SU-DHL-6 (cell line): ENCODE data around the gene MYO1F.

ENCODE experiments used
- H2AFZ ChIP-seq: fragments of 200-600 bp; sonication (generic); 2 replicates; pipeline ENCODE4 v1.6.1; 2014; ENCODE audit warnings: low read depth, mild to moderate bottlenecking, moderate library complexity, mixed read lengths, antibody characterized with exemption, low read length; ENCODE audit not compliant: severe bottlenecking
- H3F3A ChIP-seq: fragments of 200-600 bp; shearing (Covaris generic); 2 replicates; pipeline ENCODE4 v1.6.0; 2016; ENCODE audit warnings: antibody characterized with exemption, mild to moderate bottlenecking; ENCODE audit not compliant: insufficient read depth
- H3K27ac ChIP-seq: fragments of 200-600 bp; sonication (generic); 2 replicates; pipeline ENCODE4 v1.5.1; 2016; ENCODE audit warnings: low read depth, mild to moderate bottlenecking, low read length, moderate library complexity, mixed read lengths
- H3K27me3 ChIP-seq: fragments of 200-600 bp; sonication (generic), shearing (Covaris generic); 2 replicates; pipeline ENCODE4 v1.6.0; 2014; ENCODE audit warnings: mild to moderate bottlenecking, low read length
- H3K36me3 ChIP-seq: fragments of 200-600 bp; sonication (generic); 2 replicates; pipeline ENCODE4 v1.6.1; 2014; ENCODE audit warnings: mild to moderate bottlenecking, low read length, mixed read lengths
- H3K4me2 ChIP-seq: fragments of 300-600, 200-600 bp; shearing (Covaris generic), sonication (generic); 2 replicates; pipeline ENCODE4 v1.6.0; 2014; ENCODE audit warnings: low read length, low read depth, mild to moderate bottlenecking; ENCODE audit not compliant: poor library complexity, severe bottlenecking
- H3K4me3 ChIP-seq: fragments of 200-600 bp; sonication (generic); 2 replicates; pipeline ENCODE4 v1.5.1; 2014; ENCODE audit warnings: antibody characterized with exemption, low read length, mild to moderate bottlenecking, mixed read lengths; ENCODE audit not compliant: insufficient read depth, poor library complexity, severe bottlenecking
- H3K79me2 ChIP-seq: fragments of 200-600 bp; sonication (generic); 2 replicates; pipeline ENCODE4 v1.6.1; 2014; ENCODE audit warnings: mild to moderate bottlenecking, low read length, moderate library complexity; ENCODE audit not compliant: insufficient read depth
- H3K9ac ChIP-seq: fragments of 200-600 bp; sonication (generic); 2 replicates; pipeline ENCODE4 v1.7.0; 2014; ENCODE audit warnings: mild to moderate bottlenecking, low read length
- H3K9me2 ChIP-seq: fragments of 200-600 bp; sonication (generic); replicated peaks from 2 replicates; pipeline ENCODE4 v1.6.1; 2014; ENCODE audit warnings: low read length; ENCODE audit not compliant: insufficient read depth
- H3K9me3 ChIP-seq: fragments of 200-600 bp; sonication (generic); 2 replicates; pipeline ENCODE4 v1.6.1; 2014; ENCODE audit warnings: low read length, mixed read lengths; ENCODE audit not compliant: insufficient read depth
- H4K20me1 ChIP-seq: fragments of 200-600 bp; sonication (generic); 2 replicates; pipeline ENCODE4 v1.6.1; 2014; ENCODE audit warnings: low read depth, mild to moderate bottlenecking, antibody characterized with exemption, low read length, moderate library complexity, mixed read lengths
- CTCF ChIP-seq: fragments of 200-600 bp; sonication (generic); IDR thresholded peaks from one replicate; pipeline ENCODE4 v1.5.1; 2017; ENCODE audit warnings: antibody characterized with exemption, mild to moderate bottlenecking, low read length, moderate library complexity; ENCODE audit not compliant: insufficient read depth, poor library complexity, severe bottlenecking
- EZH2phosphoT487 ChIP-seq: fragments of 200-600 bp; sonication (generic), shearing (Covaris generic); conservative IDR thresholded peaks from 2 replicates; pipeline ENCODE4 v1.6.1; 2018; ENCODE audit warnings: mild to moderate bottlenecking, antibody characterized with exemption, low read length, moderate library complexity, mixed read lengths

The MYO1F gene

GRCh38 chr19:8611877-8612806 lies 34.9 kb upstream of the MYO1F start:
- no peaks in the 10 kb centered on the region for H3K36me3 ChIP-seq
- H3K79me2 ChIP-seq: no peaks in the 10 kb centered on the region
- H3K27ac ChIP-seq: no peak overlapping the region
- no peaks in the 10 kb centered on the region for H3K27me3 ChIP-seq
- no peak overlapping the region for H3K4me2 ChIP-seq
- no peaks in the 10 kb centered on the region for H3K9me2 ChIP-seq
- no peak overlapping the region for H3K4me3 ChIP-seq
- no peak overlapping the region for H3K9ac ChIP-seq
- H3K9me3 ChIP-seq: no peaks in the 10 kb centered on the region
- no peak for TF ChIP-seq CTCF
- TF ChIP-seq EZH2phosphoT487: no peak
- H4K20me1 ChIP-seq: no peaks in the 10 kb centered on the region
- no peaks in the 10 kb centered on the region for H3F3A ChIP-seq
- H2AFZ ChIP-seq: no peak overlapping the region

- Histone ChIP-seq H3K36me3 (no peaks in the 10 kb centered on the region), H3F3A (no peaks in the 10 kb centered on the region), H3K27me3 (no peaks in the 10 kb centered on the region), H3K4me3 (no peak overlapping the region), H2AFZ (no peak overlapping the region), H4K20me1 (no peaks in the 10 kb centered on the region), H3K9ac (no peak overlapping the region), H3K27ac (no peak overlapping the region), H3K9me3 (no peaks in the 10 kb centered on the region), H3K9me2 (no peaks in the 10 kb centered on the region), H3K4me2 (no peak overlapping the region), H3K79me2 (no peaks in the 10 kb centered on the region)
- TF ChIP-seq CTCF: no peak
- TF ChIP-seq EZH2phosphoT487: no peak
Measured at GRCh38 chr19:8611391-8611876, 34.2 kb upstream of the MYO1F start.

GRCh38 chr19:8610936-8611300 lies 33.7 kb upstream of the MYO1F start:
- Histone ChIP-seq H3K9me3 (no peaks in the 10 kb centered on the region), H3K9ac (no peak overlapping the region), H3K4me2 (no peak overlapping the region), H2AFZ (no peak overlapping the region), H3K79me2 (no peaks in the 10 kb centered on the region), H3K27ac (no peak overlapping the region), H3K4me3 (no peak overlapping the region), H3K27me3 (no peaks in the 10 kb centered on the region), H3K9me2 (no peaks in the 10 kb centered on the region), H4K20me1 (no peaks in the 10 kb centered on the region), H3K36me3 (no peaks in the 10 kb centered on the region), H3F3A (no peaks in the 10 kb centered on the region)
- TF ChIP-seq CTCF: no peak
- no peak for TF ChIP-seq EZH2phosphoT487
